SU-DHL-6 (cell line): ENCODE data around the gene SERINC2.

Source experiments
- H2AFZ ChIP-seq: fragments of 200-600 bp; sonication (generic); 2 replicates; pipeline ENCODE4 v1.6.1; 2014; ENCODE audit warnings: low read depth, mild to moderate bottlenecking, moderate library complexity, mixed read lengths, antibody characterized with exemption, low read length; ENCODE audit not compliant: severe bottlenecking
- H3F3A ChIP-seq: fragments of 200-600 bp; shearing (Covaris generic); 2 replicates; pipeline ENCODE4 v1.6.0; 2016; ENCODE audit warnings: antibody characterized with exemption, mild to moderate bottlenecking; ENCODE audit not compliant: insufficient read depth
- H3K27ac ChIP-seq: fragments of 200-600 bp; sonication (generic); 2 replicates; pipeline ENCODE4 v1.5.1; 2016; ENCODE audit warnings: low read depth, mild to moderate bottlenecking, low read length, moderate library complexity, mixed read lengths
- H3K27me3 ChIP-seq: fragments of 200-600 bp; sonication (generic), shearing (Covaris generic); 2 replicates; pipeline ENCODE4 v1.6.0; 2014; ENCODE audit warnings: mild to moderate bottlenecking, low read length
- H3K36me3 ChIP-seq: fragments of 200-600 bp; sonication (generic); 2 replicates; pipeline ENCODE4 v1.6.1; 2014; ENCODE audit warnings: mild to moderate bottlenecking, low read length, mixed read lengths
- H3K4me2 ChIP-seq: fragments of 300-600, 200-600 bp; shearing (Covaris generic), sonication (generic); 2 replicates; pipeline ENCODE4 v1.6.0; 2014; ENCODE audit warnings: low read length, low read depth, mild to moderate bottlenecking; ENCODE audit not compliant: poor library complexity, severe bottlenecking
- H3K4me3 ChIP-seq: fragments of 200-600 bp; sonication (generic); 2 replicates; pipeline ENCODE4 v1.5.1; 2014; ENCODE audit warnings: antibody characterized with exemption, low read length, mild to moderate bottlenecking, mixed read lengths; ENCODE audit not compliant: insufficient read depth, poor library complexity, severe bottlenecking
- H3K79me2 ChIP-seq: fragments of 200-600 bp; sonication (generic); 2 replicates; pipeline ENCODE4 v1.6.1; 2014; ENCODE audit warnings: mild to moderate bottlenecking, low read length, moderate library complexity; ENCODE audit not compliant: insufficient read depth
- H3K9ac ChIP-seq: fragments of 200-600 bp; sonication (generic); 2 replicates; pipeline ENCODE4 v1.7.0; 2014; ENCODE audit warnings: mild to moderate bottlenecking, low read length
- H3K9me2 ChIP-seq: fragments of 200-600 bp; sonication (generic); replicated peaks from 2 replicates; pipeline ENCODE4 v1.6.1; 2014; ENCODE audit warnings: low read length; ENCODE audit not compliant: insufficient read depth
- H3K9me3 ChIP-seq: fragments of 200-600 bp; sonication (generic); 2 replicates; pipeline ENCODE4 v1.6.1; 2014; ENCODE audit warnings: low read length, mixed read lengths; ENCODE audit not compliant: insufficient read depth
- H4K20me1 ChIP-seq: fragments of 200-600 bp; sonication (generic); 2 replicates; pipeline ENCODE4 v1.6.1; 2014; ENCODE audit warnings: low read depth, mild to moderate bottlenecking, antibody characterized with exemption, low read length, moderate library complexity, mixed read lengths
- EZH2phosphoT487 ChIP-seq: fragments of 200-600 bp; sonication (generic), shearing (Covaris generic); conservative IDR thresholded peaks from 2 replicates; pipeline ENCODE4 v1.6.1; 2018; ENCODE audit warnings: mild to moderate bottlenecking, antibody characterized with exemption, low read length, moderate library complexity, mixed read lengths
- TF ChIP-seq, protein P1 (sequence below): fragments of 200-600 bp; sonication (generic); IDR thresholded peaks from one replicate; pipeline ENCODE4 v1.5.1; 2017; ENCODE audit warnings: antibody characterized with exemption, mild to moderate bottlenecking, low read length, moderate library complexity; ENCODE audit not compliant: insufficient read depth, poor library complexity, severe bottlenecking

Gene SERINC2

DNA sequence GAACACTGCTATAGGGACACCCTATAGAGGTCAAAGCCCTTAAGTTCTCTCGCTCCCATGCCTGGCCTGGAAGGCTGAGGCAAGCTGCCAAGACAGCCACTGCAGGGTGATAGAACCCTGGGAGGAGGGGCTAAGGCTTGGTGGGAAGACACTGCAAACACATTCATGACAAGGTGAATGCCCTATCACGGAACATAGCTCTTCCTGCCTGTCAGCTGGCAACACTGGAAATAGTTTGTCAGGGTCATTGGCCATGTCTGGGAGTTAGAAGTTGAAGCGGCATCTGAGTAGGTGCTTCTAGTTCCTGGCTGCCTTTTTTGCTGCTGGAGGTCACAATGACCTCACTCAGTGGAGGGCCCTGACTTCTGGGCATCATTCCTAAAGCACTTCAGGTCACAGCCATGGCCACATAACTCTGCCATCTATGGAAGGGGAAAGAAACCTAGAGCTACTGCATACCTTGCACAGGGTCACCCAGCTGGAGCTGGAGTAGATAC, 44.4 kb upstream of the SERINC2 start:
- H3K9me3 ChIP-seq, result no peaks in the 10 kb centered on the region
- no peak overlapping the region for H2AFZ ChIP-seq
- H3K9me2 ChIP-seq, result no peaks in the 10 kb centered on the region
- no peak overlapping the region for H3K4me2 ChIP-seq
- no peaks in the 10 kb centered on the region for H4K20me1 ChIP-seq
- no peak for TF ChIP-seq EZH2phosphoT487
- TF ChIP-seq, protein P1, sequence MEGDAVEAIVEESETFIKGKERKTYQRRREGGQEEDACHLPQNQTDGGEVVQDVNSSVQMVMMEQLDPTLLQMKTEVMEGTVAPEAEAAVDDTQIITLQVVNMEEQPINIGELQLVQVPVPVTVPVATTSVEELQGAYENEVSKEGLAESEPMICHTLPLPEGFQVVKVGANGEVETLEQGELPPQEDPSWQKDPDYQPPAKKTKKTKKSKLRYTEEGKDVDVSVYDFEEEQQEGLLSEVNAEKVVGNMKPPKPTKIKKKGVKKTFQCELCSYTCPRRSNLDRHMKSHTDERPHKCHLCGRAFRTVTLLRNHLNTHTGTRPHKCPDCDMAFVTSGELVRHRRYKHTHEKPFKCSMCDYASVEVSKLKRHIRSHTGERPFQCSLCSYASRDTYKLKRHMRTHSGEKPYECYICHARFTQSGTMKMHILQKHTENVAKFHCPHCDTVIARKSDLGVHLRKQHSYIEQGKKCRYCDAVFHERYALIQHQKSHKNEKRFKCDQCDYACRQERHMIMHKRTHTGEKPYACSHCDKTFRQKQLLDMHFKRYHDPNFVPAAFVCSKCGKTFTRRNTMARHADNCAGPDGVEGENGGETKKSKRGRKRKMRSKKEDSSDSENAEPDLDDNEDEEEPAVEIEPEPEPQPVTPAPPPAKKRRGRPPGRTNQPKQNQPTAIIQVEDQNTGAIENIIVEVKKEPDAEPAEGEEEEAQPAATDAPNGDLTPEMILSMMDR, result no peak
- H3K9ac ChIP-seq, result no peak overlapping the region
- no peaks in the 10 kb centered on the region for H3K79me2 ChIP-seq
- no peak overlapping the region for H3K27ac ChIP-seq
- H3F3A ChIP-seq, result no peaks in the 10 kb centered on the region
- no peaks in the 10 kb centered on the region for H3K27me3 ChIP-seq
- no peaks in the 10 kb centered on the region for H3K36me3 ChIP-seq
- no peak overlapping the region for H3K4me3 ChIP-seq

- no peaks in the 10 kb centered on the region for H3K36me3 ChIP-seq
Observed at GRCh38 chr1:31370021-31370420, 43.0 kb upstream of the SERINC2 start.

DNA sequence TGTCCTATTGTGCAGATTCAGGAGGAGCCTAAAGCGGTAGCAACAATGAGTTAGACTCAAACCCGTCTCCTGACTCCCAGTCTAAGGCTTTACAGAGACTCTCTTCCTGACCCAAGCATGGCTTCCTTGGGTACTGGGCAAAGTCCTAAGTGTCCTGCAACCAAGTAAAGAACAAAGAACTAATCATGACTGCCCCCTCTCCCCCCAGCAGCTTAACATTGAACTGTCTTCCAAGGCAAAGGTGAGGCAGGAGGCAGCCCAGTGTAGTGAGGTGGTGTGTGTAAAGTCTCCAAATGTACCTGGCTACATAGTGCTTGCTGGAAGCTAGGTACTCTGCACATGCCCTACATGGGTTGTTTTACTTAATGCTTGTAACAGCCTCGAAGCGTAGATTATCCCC, 42.4 kb upstream of the SERINC2 start:
- Histone ChIP-seq H3K9ac (no peak overlapping the region), H3K4me2 (no peak overlapping the region), H3K9me3 (no peaks in the 10 kb centered on the region), H3K9me2 (no peaks in the 10 kb centered on the region), H3K27ac (no peak overlapping the region), H3F3A (no peaks in the 10 kb centered on the region), H3K27me3 (no peaks in the 10 kb centered on the region), H3K36me3 (no peaks in the 10 kb centered on the region), H4K20me1 (no peaks in the 10 kb centered on the region), H2AFZ (no peak overlapping the region), H3K79me2 (no peaks in the 10 kb centered on the region), H3K4me3 (no peak overlapping the region)
- TF ChIP-seq EZH2phosphoT487, result no peak
- TF ChIP-seq, protein P1, result no peak

More at GRCh38 chr1:31370021-31370420, 43.0 kb upstream of the SERINC2 start:
- H3K27ac ChIP-seq, result no peak overlapping the region
- H2AFZ ChIP-seq, result no peak overlapping the region
- no peak overlapping the region for H3K4me2 ChIP-seq
- H3K27me3 ChIP-seq, result no peaks in the 10 kb centered on the region
- no peaks in the 10 kb centered on the region for H3K9me2 ChIP-seq
- no peaks in the 10 kb centered on the region for H3K9me3 ChIP-seq
- no peak overlapping the region for H3K4me3 ChIP-seq
- no peaks in the 10 kb centered on the region for H3K79me2 ChIP-seq
- TF ChIP-seq, protein P1, result no peak
- no peak for TF ChIP-seq EZH2phosphoT487
- no peaks in the 10 kb centered on the region for H4K20me1 ChIP-seq
- H3F3A ChIP-seq, result no peaks in the 10 kb centered on the region
- H3K9ac ChIP-seq, result no peak overlapping the region
